NT2/D1 (cell line): ENCODE data around the gene GJC2.

ENCODE experiments used
- SUZ12 ChIP-seq: IDR thresholded peaks from 2 replicates; pipeline ENCODE4 v1.6.1; 2011; ENCODE audit not compliant: insufficient read length, insufficient read depth; ENCODE audit errors: extremely low read depth
- YY1 ChIP-seq: IDR thresholded peaks from 2 replicates; pipeline ENCODE4 v1.6.1; 2011; ENCODE audit not compliant: insufficient read length, insufficient read depth

GRCh38 chr1:228109073-228109961 is 40.4 kb upstream of the GJC2 start, which contains the start of gene MRPL55:
- TF ChIP-seq YY1: no peak
- TF ChIP-seq SUZ12: no peak
